ENCODE results near the gene FRMPD2. TPM values are rescaled to one million over a fixed set of nuclear protein-coding genes. Genes with fewer than 3 reads are reported as not detected.

Gene FRMPD2
- total RNA-seq, 1 experiment from 2014 or later = 0.44 TPM

DNA sequence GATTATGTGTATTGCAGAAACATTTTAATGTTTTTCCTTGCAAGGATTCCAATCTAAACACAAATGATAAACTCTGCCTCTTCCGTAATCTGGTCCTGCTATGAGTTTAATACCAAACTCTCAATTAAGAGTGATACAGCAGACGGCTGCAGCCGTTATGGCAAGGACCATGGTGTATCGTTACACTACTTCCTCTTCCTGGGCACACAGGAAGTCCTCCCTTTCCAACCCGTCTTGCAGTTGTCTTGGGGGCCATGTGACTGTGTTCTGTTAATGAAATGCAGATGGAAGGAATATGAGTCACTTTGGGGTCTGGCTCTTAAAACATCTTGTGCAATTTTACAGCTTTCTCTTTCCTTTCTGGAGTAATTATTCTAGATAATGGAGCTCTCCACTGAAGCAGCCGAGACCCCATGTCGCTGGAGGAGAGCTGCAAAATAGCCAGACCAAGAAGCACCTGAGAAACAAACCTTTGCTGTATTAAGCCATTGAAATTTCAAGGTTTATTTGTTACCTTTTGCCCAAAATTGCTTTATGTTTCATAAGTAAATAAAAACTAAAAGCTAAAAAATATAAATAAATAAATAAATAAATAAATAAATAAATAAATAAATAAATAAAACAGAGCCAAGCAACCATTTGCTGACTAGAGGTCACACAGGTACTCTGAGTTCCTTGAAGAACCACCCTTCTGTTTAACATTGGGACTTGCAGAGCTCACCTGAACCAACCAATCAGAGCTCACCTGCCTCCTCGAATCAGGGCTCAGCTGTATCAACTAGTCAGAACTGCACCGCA lies 74.7 kb downstream of the FRMPD2 start:
- Histone ChIP-seq H2BK5ac (ENCODE audit: insufficient read length, low read length) (no peak overlapping the region), H4K20me1 (ENCODE audit: control insufficient read depth, insufficient read depth, insufficient read length) (no peaks in the 10 kb centered on the region), H4K5ac (ENCODE audit: insufficient read length, low read depth, low read length) (no peak overlapping the region), H3K23ac (ENCODE audit: insufficient read length, low read depth, low read length) (no peak overlapping the region), H3K27ac (ENCODE audit: insufficient read length, low read depth, low read length) (no peak overlapping the region), H3T11ph (ENCODE audit: low read length) (no peak overlapping the region), H3K56ac (ENCODE audit: insufficient read length, low read depth, low read length) (no peak overlapping the region), H2BK20ac (ENCODE audit: low read depth, low read length, poor library complexity, severe bottlenecking) (no peak overlapping the region), H4K91ac (ENCODE audit: insufficient read length, low read depth, low read length) (no peak overlapping the region), H3K9ac (ENCODE audit: extremely low read depth, insufficient read length, low read length) (no peak overlapping the region), H2BK12ac (ENCODE audit: insufficient read length, low read depth, low read length) (no peak overlapping the region), H3K27me3 (ENCODE audit: insufficient read depth, low read length) (no peaks in the 10 kb centered on the region; the same call in 1 of the 2 replicates), H3K9me3 (ENCODE audit: control insufficient read depth, low read depth, low read length) (no peaks in the 10 kb centered on the region), H3K79me1 (ENCODE audit: insufficient read depth, low read depth, low read length, poor library complexity, severe bottlenecking) (no peaks in the 10 kb centered on the region), H3K79me2 (ENCODE audit: insufficient read depth, low read length) (0 out of 2 replicates have a peak, but pooled peaks cover 1% of the 10 kb centered on the region), H2BK120ac (ENCODE audit: low read depth, low read length, poor library complexity, severe bottlenecking) (no peak overlapping the region), H3K4me1 (ENCODE audit: insufficient read depth, low read length) (no peaks in the 10 kb centered on the region), H3K4ac (ENCODE audit: low read depth, low read length) (no peak overlapping the region), H3K18ac (ENCODE audit: insufficient read length, low read depth, low read length) (no peak overlapping the region), H3K23me2 (ENCODE audit: insufficient read length, low read depth, low read length, poor library complexity, severe bottlenecking) (no peaks in the 10 kb centered on the region), H2BK15ac (ENCODE audit: low read depth, low read length) (no peak overlapping the region), H2AK5ac (ENCODE audit: insufficient read length, low read length) (no peak overlapping the region), H2AFZ (ENCODE audit: low read length) (no peak overlapping the region), H4K8ac (replicated peaks; ENCODE audit: insufficient read length, low read depth, low read length) (no peak overlapping the region), H3K4me2 (ENCODE audit: insufficient read depth, insufficient read length, low read length) (no peak overlapping the region), H3K14ac (ENCODE audit: insufficient read depth, low read length) (no peak overlapping the region)
- Mint-ChIP-seq H3K27me3 (ENCODE audit: low read depth) (peaks cover 2% of the 10 kb centered on the region; the same call in 1 of the 2 replicates), H3K4me1 (0 out of 4 replicates have a peak, but pooled peaks cover 0 to 3% of the 10 kb centered on the region in 2 experiments), H3K9me3 (no peaks in the 10 kb centered on the region; a peak in 1 of 5 replicates), H3K4me3 (no peak overlapping the region), H3K36me3 (ENCODE audit: insufficient read depth in 1 of 3, low read depth in 3 of 3) (no peaks in the 10 kb centered on the region), H3K27ac (no peak overlapping the region)
- DNase-seq = no peak
- WGBS (ENCODE audit: extremely low coverage, insufficient read length, low lambda C conversion rate) = no CpG with 5 or more reads among the region's 9 CpGs
- TF ChIP-seq, protein P1, sequence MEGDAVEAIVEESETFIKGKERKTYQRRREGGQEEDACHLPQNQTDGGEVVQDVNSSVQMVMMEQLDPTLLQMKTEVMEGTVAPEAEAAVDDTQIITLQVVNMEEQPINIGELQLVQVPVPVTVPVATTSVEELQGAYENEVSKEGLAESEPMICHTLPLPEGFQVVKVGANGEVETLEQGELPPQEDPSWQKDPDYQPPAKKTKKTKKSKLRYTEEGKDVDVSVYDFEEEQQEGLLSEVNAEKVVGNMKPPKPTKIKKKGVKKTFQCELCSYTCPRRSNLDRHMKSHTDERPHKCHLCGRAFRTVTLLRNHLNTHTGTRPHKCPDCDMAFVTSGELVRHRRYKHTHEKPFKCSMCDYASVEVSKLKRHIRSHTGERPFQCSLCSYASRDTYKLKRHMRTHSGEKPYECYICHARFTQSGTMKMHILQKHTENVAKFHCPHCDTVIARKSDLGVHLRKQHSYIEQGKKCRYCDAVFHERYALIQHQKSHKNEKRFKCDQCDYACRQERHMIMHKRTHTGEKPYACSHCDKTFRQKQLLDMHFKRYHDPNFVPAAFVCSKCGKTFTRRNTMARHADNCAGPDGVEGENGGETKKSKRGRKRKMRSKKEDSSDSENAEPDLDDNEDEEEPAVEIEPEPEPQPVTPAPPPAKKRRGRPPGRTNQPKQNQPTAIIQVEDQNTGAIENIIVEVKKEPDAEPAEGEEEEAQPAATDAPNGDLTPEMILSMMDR (conservative IDR thresholded peaks at IDR 0.05) = no peak

All from H9 (cell line).